Stimulated activated naive CD4-positive, alpha-beta T cell (primary cell): ENCODE data around the gene GOLGA6C.
"Not testable (repeated sequence)": the region's sequence is repeated elsewhere in the genome, so short reads cannot be mapped to it uniquely, and the experiment has no call there.

Experiments
- DNase-seq, 6 experiments: peaks; one replicate each; lab custom pipeline; 2025; lab: John Stamatoyannopoulos, UW

The GOLGA6C gene

DNA sequence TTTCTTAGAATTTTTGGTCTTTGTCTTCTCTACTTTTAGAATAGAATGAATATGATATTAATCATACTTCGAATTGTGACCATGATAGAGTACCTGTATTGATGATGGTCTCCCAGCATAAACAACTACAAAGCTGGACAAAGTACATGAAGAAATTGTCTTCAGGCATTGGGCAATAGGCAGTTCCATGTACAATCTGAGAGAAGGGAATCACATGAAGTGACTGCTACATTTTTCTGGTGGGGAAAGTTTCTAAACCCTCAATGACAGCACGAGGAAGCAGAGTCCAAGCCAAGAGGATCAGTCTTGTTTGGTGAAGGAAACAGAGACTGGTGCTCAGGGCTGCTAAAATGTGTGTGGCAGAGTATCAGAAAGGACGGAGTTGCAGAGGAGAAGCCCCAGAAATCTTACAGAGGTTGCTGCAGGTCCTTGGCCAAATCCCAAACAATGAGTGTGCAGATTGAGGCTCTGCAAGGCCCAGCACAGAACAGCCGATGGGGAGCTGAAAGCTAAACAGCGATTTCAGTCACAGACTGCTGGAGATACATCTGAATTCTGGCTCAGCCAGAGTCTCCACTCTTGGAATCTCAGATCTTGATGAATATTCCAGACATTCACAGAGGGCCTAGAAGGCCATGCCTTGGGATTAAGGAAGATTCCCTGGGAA, 61.2 kb downstream of the GOLGA6C start:
- not testable (repeated sequence) for DNase-seq
